Stimulated activated CD4-positive, alpha-beta T cell treated with anti-CD3 and anti-CD28 coated beads, TNF-alpha, amount 100 ng/mL, for 4 hours (primary cell): ENCODE measurements around the gene AFAP1L1.

ENCODE experiments used
- DNase-seq, 3 experiments: peaks; one replicate each; pipeline ENCODE4 v3.0.0-alpha.2; 2020; ENCODE audit warnings: low read depth in 3 of 3

Gene AFAP1L1

DNA sequence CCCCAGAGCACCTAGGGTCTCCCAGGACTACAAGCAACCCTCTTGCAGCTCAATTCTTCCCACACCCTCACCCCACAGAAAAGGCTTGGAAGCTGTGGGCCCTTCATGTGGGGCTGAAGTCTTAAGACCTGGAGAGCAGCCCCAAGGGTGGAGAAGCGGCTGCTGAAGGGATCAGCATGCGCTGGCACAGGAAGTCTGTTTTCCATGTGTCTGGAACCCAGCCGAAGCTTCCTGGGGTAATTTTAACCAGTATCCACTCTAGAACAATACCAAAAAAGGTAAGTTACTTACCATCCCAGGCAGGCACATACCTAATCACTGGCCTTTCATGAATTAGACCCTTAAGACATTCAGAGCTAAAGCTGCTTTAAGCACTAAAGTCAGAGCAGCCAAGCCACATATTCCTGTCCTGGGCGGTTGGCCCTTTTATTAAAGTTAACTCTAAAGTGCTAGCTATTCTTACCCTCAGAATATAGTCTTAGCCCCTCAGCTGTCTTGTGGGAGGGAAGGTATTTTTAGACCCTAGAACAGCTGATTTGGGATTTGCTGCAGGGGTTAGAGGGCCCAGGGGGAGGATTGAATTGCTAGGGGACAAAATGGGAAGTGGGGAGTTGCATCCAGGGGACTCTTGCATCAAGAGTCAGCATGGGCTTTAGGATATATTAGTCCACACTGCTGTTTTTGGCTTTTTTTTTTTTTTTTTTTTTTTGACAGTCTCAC, 100.6 kb downstream of the AFAP1L1 start:
- DNase-seq, result no peak

DNA sequence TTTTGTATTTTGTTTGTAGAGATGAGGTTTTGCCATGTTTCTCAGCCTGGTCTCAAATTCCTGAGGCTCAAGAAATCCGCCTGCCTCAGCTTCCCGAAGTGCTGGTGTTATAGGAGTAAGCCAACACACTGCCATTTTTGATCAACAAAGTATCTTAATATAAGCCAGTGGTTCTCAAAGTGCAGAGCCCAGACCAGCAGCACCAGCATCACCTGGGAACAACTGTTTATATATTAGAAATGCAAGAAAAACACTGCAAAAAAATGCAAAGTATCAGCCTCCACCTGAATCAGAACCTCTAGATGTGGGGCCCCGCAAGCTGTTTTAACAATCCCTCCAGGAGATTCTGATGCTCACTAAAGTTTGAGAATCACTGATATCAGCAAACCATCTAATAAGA, 101.3 kb downstream of the AFAP1L1 start:
- DNase-seq, result no peak

DNA sequence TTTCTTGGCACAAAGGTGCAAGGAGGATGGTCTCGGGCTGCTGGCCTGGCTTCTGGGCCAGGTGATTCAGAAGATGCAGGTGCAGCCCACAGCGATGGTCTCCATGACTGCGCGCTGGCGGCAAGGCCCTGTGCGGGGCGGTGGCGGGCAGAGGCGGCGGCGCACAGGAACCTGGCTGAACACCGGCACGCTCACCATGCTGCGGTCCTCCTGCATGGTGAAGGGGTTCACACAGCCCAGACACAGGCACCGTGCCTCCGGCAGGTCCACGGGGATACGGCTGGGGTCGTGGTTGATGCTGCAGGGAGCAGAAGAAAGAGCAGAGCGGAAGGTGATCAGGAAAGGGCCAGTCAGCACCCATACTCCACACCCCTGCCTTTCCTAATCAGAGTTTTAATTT, 102.6 kb downstream of the AFAP1L1 start:
- no peak for DNase-seq

DNA sequence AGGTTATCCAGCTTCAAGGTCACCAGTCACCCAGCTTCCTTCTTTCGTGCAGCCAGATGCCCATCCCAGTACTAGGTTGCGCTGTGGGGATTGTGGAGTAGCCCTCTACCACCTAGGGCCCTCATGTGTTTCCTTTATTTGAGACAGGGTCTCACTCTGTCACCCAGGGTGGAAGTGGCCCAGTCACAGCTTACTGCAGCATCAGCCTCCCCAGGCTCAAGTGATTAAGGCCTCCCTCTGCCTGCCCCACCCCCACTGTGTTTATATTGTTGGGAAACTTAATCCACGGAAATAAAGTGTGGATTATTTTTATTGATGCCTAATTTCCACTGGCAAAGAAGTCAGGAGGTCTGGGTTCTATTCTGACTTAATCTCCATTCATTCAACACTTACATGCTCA, 103.1 kb downstream of the AFAP1L1 start:
- no peak for DNase-seq

DNA sequence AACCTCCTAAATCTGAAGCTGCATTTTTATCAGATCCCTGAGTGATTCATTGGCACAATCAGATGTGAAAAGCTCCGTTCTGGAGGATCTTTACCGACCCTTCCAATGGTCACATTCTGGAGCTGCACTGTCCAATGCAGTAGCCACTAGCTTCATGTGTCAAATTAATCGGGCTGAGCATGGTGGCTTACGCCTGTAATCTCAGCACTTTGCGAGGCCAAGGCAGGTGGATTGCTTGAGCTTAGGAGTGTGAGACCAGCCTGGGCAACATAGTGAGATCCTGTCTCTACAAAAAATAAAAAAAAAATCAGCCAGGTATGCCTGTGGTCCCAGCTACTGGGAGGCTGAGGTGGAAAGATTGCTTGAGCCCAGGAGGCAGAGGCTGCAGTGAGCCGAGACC, 103.8 kb downstream of the AFAP1L1 start:
- DNase-seq, result no peak

DNA sequence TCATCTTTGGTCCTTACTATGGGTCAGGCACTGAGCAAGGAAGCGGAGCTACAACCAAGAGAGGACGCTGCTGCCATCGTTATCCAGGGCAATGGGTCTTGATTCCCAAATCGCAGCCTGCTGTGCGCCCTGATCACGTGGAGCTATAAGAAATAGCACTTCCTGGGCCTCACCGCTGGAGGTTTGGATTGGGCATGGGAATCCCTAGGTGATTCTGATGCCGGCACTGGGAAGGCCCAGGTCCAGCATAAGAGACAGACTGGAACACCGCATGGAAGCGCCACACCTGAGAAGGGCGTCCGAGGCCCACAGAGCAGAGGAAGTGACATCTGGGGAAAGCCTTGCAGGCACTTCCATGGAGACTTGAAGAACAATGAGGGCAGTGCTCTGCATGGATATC, 104.4 kb downstream of the AFAP1L1 start:
- no peak for DNase-seq

DNA sequence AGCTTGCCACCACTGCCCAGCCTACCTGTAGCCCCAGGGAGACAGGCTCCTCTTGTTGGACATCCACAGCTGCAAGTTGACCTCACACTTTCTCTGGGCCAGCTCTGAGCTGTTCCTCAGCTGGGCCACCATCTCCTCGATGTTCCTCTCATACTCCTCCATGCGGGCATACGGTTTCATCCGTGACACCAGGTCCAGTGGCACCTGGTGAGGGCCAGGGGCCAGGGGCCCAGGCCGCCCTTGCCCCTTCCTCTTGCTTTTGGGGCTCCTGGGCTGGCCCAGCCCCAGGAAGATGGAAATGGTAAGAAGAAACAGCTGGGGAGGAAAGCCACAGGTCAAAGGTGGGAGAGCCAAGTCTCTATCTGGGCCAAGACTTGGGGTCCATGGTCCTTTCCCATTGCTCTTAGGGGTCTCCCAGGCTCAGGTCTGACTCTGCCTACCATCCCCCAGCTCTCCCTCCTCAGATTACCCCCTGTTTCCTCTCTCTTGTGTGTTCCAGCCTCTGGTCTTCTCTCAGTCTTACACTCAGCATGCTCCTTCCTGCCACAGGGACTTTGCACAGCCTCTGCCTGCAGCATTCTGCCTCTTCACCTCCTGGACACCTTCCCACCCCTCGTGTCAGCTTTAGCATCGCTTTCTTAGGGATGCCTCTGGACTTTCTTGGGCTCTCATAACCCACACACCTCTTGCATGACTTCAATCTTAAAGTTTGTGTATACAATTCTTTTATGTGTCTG, 105.2 kb downstream of the AFAP1L1 start:
- DNase-seq, result no peak

DNA sequence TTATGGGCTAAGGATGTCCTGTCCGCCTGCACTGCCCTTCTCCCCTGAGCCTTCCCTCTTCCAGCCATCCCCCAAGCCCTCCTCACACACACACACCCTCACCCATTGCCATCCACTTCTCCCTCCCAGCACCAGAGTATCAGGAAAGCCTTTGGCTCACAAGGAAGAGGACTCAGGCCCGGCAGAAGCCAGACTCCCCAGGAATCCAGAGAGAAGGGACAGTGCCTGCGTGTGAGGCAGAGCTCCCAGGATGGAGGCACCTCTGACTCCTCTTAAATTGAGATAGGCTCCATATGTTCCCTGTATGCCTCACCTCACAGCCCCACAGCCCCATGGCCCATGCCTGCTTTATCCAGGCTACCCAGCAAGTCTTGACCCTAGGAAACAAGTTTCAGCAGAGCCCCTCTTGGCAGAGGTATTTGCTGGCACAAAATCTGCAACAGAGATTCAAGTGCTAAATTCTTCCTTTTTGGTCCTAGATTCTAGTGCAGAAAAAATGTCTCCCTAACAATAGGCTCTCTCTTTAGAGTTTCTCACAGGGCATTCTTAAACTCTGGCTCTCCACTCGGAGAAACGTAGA, 106.7 kb downstream of the AFAP1L1 start:
- no peak for DNase-seq

DNA sequence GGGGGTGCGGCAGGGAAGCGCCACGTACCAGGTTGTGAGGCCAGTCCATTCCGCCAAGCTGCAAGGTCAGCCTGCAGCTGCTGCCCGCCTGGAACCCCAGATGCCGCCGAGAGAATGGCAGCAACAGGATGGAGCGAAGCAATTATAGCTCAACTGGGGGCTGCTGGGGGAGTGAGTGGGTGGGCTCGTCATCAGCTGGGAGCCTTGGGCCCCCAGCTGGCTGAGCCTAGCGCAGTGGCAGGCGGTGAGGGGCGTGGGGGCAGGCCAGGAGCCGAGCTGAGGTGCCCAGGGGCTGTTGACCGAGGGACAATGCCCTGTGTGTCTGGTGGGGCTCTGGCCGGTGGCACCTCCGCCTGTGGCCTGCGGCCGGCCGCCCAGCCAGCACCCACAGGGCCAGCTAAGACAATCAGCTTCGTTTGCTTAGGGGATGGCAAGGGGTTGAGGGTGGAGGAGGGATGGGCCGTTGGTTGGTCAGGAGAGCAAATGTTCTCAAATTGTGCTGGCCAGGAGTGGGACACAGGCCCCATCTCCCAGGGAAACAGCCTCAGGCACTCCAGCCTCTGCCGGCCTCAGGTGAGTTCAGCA, 107.6 kb downstream of the AFAP1L1 start, which contains the start of gene IL17B:
Gene IL17B, minus strand, starts transcription at position 116 of the 585 bp plus-strand sequence. Its CDS starts 67 bp downstream, at position 49.
- no peak for DNase-seq

DNA sequence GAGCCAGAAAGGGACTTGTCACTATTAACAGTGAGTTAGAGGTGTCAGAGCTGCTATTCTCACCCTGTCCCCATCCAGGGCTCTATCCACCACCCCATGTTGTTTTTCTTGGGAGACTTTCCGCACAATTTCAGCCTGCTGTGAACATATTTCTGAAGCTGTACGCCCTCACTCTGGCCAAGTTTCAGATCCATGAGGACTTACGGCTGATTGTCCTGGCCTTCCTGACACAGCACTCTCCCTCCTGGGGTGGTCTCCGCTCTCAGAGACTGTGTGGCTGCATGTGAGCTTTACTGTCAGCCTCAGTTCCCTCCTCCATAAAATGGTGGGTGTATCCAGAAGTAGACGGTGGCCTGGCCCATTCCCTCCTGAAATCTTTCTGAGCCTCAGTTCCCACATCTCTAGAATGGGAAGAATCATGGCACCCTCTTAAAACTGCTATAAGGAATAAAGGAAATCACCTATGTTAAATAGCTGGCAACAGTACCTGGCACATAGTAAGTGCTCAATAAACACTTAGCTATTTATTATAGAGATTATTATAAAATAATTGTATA, 108.2 kb downstream of the AFAP1L1 start:
- DNase-seq, result no peak

DNA sequence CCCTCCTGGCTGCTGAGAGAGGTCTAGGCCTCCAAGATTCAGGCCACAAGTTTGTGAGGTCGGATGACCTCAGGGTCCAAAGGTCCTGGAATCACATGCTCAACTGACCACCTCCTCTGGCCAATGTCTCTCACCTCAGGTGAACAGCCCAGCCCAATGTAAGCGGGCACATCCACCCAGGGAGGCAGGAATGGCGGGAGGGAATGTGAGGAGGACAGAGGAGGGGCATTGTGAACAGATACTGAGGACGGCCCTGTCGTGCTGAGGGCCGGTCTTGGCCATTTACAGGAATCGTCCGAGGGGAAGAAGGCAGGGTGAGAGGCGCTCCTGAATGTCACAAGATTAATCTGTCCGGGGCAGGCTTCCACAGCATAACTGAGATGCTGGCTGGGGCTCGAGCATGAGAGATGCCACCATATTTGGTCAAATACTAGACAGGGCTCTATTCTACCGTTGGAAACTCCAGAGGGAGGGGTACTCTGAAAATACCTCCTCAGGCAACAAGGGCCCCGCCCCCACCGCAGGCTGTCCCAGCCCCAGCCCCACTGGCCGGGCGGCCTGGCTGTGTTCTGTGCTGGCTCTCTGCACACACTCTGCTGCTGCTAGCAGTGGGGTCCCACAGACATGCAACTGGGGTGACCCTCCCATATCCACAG, 108.9 kb downstream of the AFAP1L1 start:
- DNase-seq, result no peak

DNA sequence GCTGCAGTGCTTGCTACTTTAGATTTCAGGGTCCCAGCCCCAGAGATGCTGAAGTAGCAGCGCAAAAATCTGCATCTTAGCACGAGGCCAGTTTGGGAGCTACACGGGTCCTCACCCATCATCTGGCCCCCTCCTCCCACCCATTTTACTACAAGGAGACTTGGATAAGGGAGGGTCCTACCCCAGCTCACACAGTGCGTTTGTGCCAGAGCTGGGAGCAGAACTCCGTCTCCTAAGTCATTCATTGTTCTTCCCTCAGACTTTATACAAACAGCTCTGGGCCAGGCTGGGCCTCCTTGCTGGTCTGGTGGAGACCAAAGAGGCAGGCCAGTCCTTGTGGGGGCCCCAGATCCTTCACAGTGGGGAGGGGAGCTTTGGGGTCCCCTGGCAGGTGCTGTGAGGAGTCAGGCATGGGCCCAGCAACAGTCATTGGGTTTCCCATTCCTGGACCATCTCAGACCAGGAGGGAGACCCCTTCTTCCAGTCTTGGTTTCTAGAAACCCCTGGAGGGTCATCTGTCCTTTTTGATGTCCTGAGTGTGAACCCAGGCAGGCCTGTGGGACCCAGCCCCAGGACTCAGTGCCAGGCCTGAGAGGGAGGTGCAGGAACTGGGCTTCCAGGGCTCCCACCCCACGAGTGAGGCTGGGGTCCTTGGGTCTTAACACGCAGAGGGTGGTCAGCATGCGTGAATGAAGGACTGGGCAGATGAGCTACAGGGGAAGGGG, 109.8 kb downstream of the AFAP1L1 start:
- no peak for DNase-seq

DNA sequence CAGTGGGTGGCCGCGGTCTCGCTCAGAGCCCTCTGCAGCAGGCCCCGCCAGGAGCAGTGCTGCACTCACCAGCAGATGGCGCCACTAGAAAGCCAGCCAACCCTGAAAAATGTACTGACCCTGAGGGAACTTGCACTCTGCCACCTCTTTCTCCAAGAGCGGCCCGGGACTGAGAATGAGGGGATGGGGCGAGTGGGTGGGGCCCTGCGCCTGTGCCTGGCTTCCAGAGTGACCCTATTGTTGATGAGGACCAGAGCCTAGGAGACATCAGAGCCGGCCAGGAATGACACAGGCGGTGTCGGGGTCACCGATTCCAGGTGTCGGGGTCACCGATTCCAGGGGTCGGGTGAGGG, 110.3 kb downstream of the AFAP1L1 start:
- peak; percentile 40 to 70 (median 61) for DNase-seq

DNA sequence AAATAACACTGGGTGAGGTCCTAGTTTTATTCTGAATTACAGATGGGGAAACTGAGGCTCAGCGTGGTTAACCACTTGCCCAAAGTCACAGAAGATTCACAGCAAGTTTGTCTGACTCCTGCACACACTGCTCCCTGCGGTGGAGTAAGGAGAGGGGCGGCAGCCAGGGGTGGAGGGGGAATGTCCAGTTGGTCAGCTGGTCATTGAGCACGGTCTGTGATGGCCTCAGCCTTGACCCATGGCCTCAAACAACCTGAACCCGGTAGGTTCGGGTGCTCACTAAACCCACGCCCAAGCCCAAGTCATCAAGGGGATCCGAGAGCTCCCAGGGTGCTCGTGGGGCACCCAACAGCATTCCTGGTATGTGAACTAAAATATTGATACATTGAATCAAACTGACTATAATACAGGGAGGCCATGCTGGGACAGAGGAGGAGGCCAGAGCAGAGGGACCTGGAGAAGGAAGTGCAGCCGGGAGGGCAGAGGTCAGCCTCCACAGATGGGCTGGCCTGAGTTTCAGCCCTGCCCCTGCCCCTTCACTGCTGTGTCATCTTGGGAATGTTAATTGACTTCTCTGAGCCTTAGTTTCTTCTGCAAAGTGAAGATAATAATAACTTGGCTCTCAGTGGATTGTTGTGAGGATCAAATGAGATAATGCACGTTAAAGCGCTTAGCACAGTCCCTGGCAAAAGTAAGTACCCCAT, 111.0 kb downstream of the AFAP1L1 start:
- no peak for DNase-seq

DNA sequence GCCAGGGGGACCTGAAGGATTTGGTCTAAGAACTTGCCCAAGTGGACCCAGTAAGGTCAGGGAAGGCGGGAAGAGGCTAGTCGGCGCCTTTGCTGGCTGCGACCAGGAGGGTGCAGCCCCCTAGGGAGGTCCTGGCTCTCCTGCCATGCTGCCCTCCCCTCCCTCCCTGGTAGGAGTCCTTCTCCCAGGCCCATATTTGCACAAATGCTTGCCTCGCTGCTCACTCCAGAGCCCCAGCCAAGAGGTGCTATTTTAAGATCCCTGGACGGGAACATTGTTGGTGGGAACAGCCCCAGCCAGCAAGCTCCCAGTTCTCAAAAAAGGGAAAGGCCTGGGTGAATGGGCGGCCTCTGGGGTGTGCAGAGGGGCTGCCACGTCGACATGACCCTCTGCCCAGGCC, 111.7 kb downstream of the AFAP1L1 start:
- no peak for DNase-seq

DNA sequence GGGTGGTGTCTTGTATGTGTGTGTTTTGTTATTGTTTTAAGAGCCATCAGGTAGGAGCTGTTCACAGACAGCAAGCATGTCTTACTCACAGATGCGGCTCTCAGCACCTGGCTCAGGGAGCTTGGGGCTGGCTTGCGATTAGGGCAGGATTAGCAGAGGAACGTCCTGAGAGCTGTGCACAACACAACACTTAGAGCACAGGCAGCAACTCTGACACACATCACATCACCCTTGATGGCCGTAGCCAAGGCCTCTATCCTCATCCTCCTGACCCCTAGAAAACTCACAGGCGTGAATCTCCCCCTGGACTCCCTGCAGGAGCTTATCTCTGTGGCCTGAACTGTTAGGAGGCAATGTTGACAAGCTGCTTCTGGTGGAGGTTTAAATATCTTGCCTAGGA, 114.5 kb downstream of the AFAP1L1 start:
- no peak for DNase-seq

DNA sequence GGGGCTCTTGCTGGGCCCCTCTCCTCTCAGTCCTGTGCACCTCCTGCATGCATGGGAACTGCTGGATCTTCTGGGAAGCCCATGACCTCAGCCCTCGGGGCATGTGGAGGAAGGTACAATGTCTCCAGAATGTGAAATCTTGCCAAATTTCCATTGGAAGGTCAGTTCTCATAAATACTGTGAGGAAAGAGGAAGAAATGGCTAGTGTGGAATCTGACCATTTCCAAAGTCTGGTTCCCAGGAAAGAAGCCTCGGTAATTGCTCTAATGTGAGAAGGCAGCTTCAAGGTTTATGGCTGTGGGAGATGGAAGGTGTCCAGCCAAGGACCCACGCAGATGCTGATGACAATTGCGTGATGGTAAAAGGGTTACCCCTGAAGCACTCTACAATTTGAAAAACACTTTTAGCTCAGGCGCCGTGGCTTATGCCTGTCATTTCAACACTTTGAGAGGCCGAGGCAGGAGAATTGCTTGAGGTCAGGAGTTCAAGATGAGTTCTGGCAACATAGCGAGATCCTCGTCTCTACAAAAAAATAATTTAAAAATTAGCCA, 115.5 kb downstream of the AFAP1L1 start:
- DNase-seq, result no peak

DNA sequence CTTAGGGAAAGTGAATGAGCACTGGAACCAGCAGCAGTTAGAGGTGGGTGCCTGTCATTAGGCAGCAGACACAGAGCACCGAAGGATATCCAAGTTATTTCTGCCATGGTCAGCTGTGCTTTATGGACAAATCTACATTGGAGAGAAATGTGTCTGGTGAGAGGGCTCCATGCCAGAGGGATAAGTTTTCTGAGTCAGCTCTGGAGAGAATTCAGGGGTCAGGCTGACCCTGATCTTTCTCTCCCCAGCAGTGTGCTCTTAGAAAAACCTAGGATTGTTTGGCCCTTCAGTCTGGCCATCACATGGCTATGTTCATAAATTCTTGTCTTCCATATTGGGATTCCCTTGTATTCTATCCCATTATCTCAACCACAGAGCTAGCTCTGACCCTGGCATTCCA, 116.3 kb downstream of the AFAP1L1 start:
- no peak for DNase-seq

DNA sequence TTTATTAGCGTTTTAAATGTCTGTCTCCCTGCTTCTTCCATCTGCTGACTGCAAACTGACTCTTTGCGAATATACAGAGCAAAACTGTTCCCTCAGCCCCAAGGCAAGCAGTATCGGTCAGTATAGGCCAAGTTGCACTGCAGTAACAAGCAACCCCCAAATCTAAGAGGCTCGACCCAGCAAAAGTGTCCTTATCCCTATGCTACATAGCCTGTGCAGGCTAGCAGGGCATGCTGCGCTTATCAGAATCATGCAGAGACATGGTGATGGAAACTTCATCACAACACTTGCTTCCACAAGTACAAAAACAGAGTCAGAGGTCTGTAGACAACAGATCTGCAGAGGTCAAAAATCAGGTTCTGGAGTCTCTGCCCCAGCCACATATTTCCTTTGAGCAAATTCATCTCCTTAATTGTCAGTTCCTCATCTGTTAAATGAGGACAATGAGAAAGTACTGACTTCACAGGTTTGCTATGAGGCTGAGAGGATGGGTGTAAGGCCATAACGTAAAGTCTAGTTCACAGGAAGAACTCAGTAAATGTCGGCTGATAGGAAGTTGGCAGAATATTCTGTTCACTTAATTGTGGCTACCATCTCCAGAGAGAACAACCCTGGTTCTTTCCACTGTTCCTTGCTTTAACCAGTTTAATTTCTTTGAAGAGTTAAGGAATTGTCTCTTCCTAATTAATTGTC, 117.0 kb downstream of the AFAP1L1 start:
- no peak for DNase-seq
